Measurements from ENCODE around the gene CEP295NL. TPM values are rescaled to one million over a fixed set of nuclear protein-coding genes. Genes with fewer than 3 reads are reported as not detected.
"Not testable (repeated sequence)": the region's sequence is repeated elsewhere in the genome, so short reads cannot be mapped to it uniquely, and the experiment has no call there.

Gene CEP295NL
- total RNA-seq, 1 experiment from 2014 or later, result 0.66 TPM

DNA sequence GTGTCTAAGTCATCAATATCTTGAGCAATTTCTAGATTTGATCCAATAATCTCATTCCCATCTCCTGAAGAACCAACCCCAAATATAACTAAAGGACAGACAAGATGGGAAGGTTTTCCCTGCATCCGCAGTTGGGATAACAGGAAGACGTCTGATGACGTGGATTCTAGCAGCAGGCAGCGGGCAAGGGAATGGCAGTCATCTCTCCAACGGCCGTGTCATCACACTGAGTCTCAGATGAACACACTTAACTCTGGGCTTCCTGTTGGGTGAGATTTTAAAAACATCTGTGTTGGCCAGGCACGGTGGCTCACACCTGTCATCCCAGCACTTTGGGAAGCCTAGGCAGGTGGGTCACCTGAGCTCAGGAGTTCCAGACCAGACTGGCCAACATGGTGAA is 43.1 kb upstream of the CEP295NL start:
- H3K4me3 Mint-ChIP-seq, result no peak overlapping the region

DNA sequence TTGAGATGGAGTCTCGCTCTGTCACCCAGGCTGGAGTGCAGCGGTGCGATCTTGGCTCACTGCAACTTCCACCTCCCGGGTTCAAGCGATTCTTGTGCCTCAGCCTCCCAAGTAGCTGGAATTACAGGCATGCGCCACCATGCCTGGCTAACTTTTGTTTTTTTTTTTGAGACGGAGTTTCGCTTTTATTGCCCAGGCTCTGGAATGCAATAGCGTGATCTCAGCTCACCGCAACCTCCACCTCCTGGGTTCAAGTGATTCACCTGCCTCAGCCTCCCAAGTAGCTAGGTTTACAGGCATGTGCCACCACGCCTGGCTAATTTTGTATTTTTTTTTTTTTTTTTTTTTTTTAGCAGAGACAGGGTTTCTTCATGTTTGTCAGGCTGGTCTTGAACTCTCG is 42.5 kb upstream of the CEP295NL start:
- not testable (repeated sequence) for H4K20me1 ChIP-seq (ENCODE audit: control insufficient read depth, insufficient read depth, insufficient read length); H3K4me1 ChIP-seq (ENCODE audit: insufficient read depth, low read length); H2BK15ac ChIP-seq (ENCODE audit: low read depth, low read length); H3K23me2 ChIP-seq (ENCODE audit: insufficient read length, low read depth, low read length, poor library complexity, severe bottlenecking); H3K9ac ChIP-seq (ENCODE audit: extremely low read depth, insufficient read length, low read length); H3K27ac ChIP-seq (ENCODE audit: insufficient read length, low read depth, low read length); H2AK5ac ChIP-seq (ENCODE audit: insufficient read length, low read length); H3K36me3 Mint-ChIP-seq (ENCODE audit: insufficient read depth in 1 of 3, low read depth in 3 of 3); H3K4me1 Mint-ChIP-seq; H3K9me3 ChIP-seq (ENCODE audit: control insufficient read depth, low read depth, low read length); H2BK5ac ChIP-seq (ENCODE audit: insufficient read length, low read length); H3K9me3 Mint-ChIP-seq; H2AFZ ChIP-seq (ENCODE audit: low read length); H3K79me2 ChIP-seq (ENCODE audit: insufficient read depth, low read length); H3K4ac ChIP-seq (ENCODE audit: low read depth, low read length); H3K18ac ChIP-seq (ENCODE audit: insufficient read length, low read depth, low read length); H4K5ac ChIP-seq (ENCODE audit: insufficient read length, low read depth, low read length); H2BK120ac ChIP-seq (ENCODE audit: low read depth, low read length, poor library complexity, severe bottlenecking); H4K8ac ChIP-seq (replicated peaks; ENCODE audit: insufficient read length, low read depth, low read length); H3T11ph ChIP-seq (ENCODE audit: low read length); H2BK20ac ChIP-seq (ENCODE audit: low read depth, low read length, poor library complexity, severe bottlenecking); H3K4me2 ChIP-seq (ENCODE audit: insufficient read depth, insufficient read length, low read length); H3K14ac ChIP-seq (ENCODE audit: insufficient read depth, low read length); H3K79me1 ChIP-seq (ENCODE audit: insufficient read depth, low read depth, low read length, poor library complexity, severe bottlenecking); H3K56ac ChIP-seq (ENCODE audit: insufficient read length, low read depth, low read length); H3K23ac ChIP-seq (ENCODE audit: insufficient read length, low read depth, low read length); DNase-seq; H4K91ac ChIP-seq (ENCODE audit: insufficient read length, low read depth, low read length); H3K27me3 ChIP-seq (ENCODE audit: insufficient read depth, low read length); H3K27ac Mint-ChIP-seq; H2BK12ac ChIP-seq (ENCODE audit: insufficient read length, low read depth, low read length); H3K4me3 Mint-ChIP-seq
- WGBS (ENCODE audit: extremely low coverage, insufficient read length, low lambda C conversion rate), result no CpG with 5 or more reads among the region's 12 CpGs
- H3K27me3 Mint-ChIP-seq (ENCODE audit: low read depth), result peaks cover 19% of the 10 kb centered on the region

More for the DNA sequence above, 43.1 kb upstream of the CEP295NL start:
- H3K23me2 ChIP-seq (ENCODE audit: insufficient read length, low read depth, low read length, poor library complexity, severe bottlenecking), result no peaks in the 10 kb centered on the region
- H2BK5ac ChIP-seq (ENCODE audit: insufficient read length, low read length), result no peak overlapping the region
- no peak overlapping the region for H3K27ac ChIP-seq (ENCODE audit: insufficient read length, low read depth, low read length)
- H2BK15ac ChIP-seq (ENCODE audit: low read depth, low read length), result no peak overlapping the region
- Mint-ChIP-seq H3K36me3 (ENCODE audit: insufficient read depth in 1 of 3, low read depth in 3 of 3) (peaks cover 2 to 14% (median 7%) of the 10 kb centered on the region in 3 experiments; a peak in 5 of 7 replicates), H3K9me3 (peaks cover 15 to 17% of the 10 kb centered on the region in 2 experiments), H3K27ac (no peak overlapping the region), H3K4me1 (peaks cover 0 to 4% of the 10 kb centered on the region in 2 experiments; a peak in 1 of 4 replicates), H3K27me3 (ENCODE audit: low read depth) (peaks cover 22% of the 10 kb centered on the region)
- no peak overlapping the region for H2BK12ac ChIP-seq (ENCODE audit: insufficient read length, low read depth, low read length)
- H2AK5ac ChIP-seq (ENCODE audit: insufficient read length, low read length), result no peak overlapping the region
- H3K27me3 ChIP-seq (ENCODE audit: insufficient read depth, low read length), result no peaks in the 10 kb centered on the region
- H2BK20ac ChIP-seq (ENCODE audit: low read depth, low read length, poor library complexity, severe bottlenecking), result no peak overlapping the region
- no peaks in the 10 kb centered on the region for H4K20me1 ChIP-seq (ENCODE audit: control insufficient read depth, insufficient read depth, insufficient read length)
- no peaks in the 10 kb centered on the region for H3K4me1 ChIP-seq (ENCODE audit: insufficient read depth, low read length)
- no peaks in the 10 kb centered on the region for H3K79me2 ChIP-seq (ENCODE audit: insufficient read depth, low read length)
- no peak overlapping the region for H3K4me2 ChIP-seq (ENCODE audit: insufficient read depth, insufficient read length, low read length)
- H3T11ph ChIP-seq (ENCODE audit: low read length), result no peak overlapping the region
- WGBS (ENCODE audit: extremely low coverage, insufficient read length, low lambda C conversion rate), result no CpG with 5 or more reads among the region's 7 CpGs
- no peak overlapping the region for H3K56ac ChIP-seq (ENCODE audit: insufficient read length, low read depth, low read length)
- no peak overlapping the region for H4K5ac ChIP-seq (ENCODE audit: insufficient read length, low read depth, low read length)
- no peak overlapping the region for H2BK120ac ChIP-seq (ENCODE audit: low read depth, low read length, poor library complexity, severe bottlenecking)
- DNase-seq, result no peak
- H4K8ac ChIP-seq (replicated peaks; ENCODE audit: insufficient read length, low read depth, low read length), result no peak overlapping the region
- no peak overlapping the region for H3K4ac ChIP-seq (ENCODE audit: low read depth, low read length)
- TF ChIP-seq, protein P1, sequence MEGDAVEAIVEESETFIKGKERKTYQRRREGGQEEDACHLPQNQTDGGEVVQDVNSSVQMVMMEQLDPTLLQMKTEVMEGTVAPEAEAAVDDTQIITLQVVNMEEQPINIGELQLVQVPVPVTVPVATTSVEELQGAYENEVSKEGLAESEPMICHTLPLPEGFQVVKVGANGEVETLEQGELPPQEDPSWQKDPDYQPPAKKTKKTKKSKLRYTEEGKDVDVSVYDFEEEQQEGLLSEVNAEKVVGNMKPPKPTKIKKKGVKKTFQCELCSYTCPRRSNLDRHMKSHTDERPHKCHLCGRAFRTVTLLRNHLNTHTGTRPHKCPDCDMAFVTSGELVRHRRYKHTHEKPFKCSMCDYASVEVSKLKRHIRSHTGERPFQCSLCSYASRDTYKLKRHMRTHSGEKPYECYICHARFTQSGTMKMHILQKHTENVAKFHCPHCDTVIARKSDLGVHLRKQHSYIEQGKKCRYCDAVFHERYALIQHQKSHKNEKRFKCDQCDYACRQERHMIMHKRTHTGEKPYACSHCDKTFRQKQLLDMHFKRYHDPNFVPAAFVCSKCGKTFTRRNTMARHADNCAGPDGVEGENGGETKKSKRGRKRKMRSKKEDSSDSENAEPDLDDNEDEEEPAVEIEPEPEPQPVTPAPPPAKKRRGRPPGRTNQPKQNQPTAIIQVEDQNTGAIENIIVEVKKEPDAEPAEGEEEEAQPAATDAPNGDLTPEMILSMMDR (conservative IDR thresholded peaks at IDR 0.05), result no peak
- H3K23ac ChIP-seq (ENCODE audit: insufficient read length, low read depth, low read length), result no peak overlapping the region
- H3K9me3 ChIP-seq (ENCODE audit: control insufficient read depth, low read depth, low read length), result peaks cover 8% of the 10 kb centered on the region
- no peak overlapping the region for H2AFZ ChIP-seq (ENCODE audit: low read length)
- H3K14ac ChIP-seq (ENCODE audit: insufficient read depth, low read length), result no peak overlapping the region
- no peaks in the 10 kb centered on the region for H3K79me1 ChIP-seq (ENCODE audit: insufficient read depth, low read depth, low read length, poor library complexity, severe bottlenecking)
- H4K91ac ChIP-seq (ENCODE audit: insufficient read length, low read depth, low read length), result no peak overlapping the region
- H3K9ac ChIP-seq (ENCODE audit: extremely low read depth, insufficient read length, low read length), result no peak overlapping the region
- H3K18ac ChIP-seq (ENCODE audit: insufficient read length, low read depth, low read length), result no peak overlapping the region

All from H9 (cell line).